Muscle layer of colon (tissue), 2 donors: ENCODE measurements around the gene PNPO.

ENCODE experiments used
- H3K27ac ChIP-seq: one replicate; pipeline ENCODE4 v1.7.0; 2013; ENCODE audit warnings: low read depth, mild to moderate bottlenecking, low read length, moderate library complexity
- H3K27me3 ChIP-seq, 2 donors: one replicate each; pipeline ENCODE4 v1.7.0; 2013; ENCODE audit warnings: low read length in 2 of 2, mild to moderate bottlenecking in 2 of 2; ENCODE audit not compliant: insufficient read depth in 2 of 2, control insufficient read depth in 1 of 2
- H3K36me3 ChIP-seq: one replicate; pipeline ENCODE4 v1.7.0; 2013; ENCODE audit warnings: mild to moderate bottlenecking, low read length; ENCODE audit not compliant: insufficient read depth
- H3K4me1 ChIP-seq: one replicate; pipeline ENCODE4 v1.7.0; 2013; ENCODE audit warnings: mild to moderate bottlenecking, low read length; ENCODE audit not compliant: insufficient read depth
- H3K4me3 ChIP-seq, 2 donors: one replicate each; pipeline ENCODE4 v1.7.0; 2013; ENCODE audit warnings: low read length in 2 of 2, low read depth in 1 of 2, mild to moderate bottlenecking in 1 of 2, moderate library complexity in 1 of 2
- H3K9ac ChIP-seq: one replicate; pipeline ENCODE4 v1.7.0; 2013; ENCODE audit warnings: low read length
- H3K9me3 ChIP-seq: one replicate; pipeline ENCODE4 v1.7.0; 2013; ENCODE audit warnings: mild to moderate bottlenecking, low read length
- donor health status: abdominal sarcoma.
- donor health status: Adenocarcinoma of cecum.

PNPO gene

DNA sequence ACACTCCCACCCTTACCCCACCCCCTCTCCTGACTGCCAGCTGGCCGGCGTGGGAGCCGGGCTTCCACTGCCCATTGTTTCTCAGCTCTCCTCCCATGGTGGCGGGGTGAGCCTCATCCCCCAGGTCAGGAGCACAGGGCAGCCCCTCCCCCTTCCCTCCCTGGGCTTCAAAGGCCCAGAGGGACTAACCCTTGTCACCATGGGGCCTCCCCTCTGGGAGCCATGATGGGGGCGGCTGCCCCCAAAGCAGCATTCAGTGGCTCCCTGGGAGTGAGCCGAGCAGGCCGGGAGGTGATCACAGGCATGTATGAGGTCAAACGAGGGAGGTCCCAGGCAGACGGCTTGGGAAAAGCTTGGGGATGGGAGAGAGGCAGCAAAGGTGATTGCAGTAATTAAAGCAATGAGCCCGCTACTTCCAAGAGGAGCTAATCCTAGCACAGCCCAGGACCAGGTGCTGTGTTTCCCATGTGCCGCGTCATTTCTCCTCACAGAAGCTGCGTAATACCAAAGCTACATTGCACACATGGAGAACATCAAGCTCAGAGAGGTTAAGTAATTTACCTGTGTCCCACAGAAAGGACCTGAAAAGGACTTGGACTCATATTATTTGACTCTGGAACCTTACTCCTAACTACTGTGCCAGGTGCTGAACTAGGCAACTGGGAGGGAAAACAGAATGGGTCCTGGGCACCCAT, 54.0 kb downstream of the PNPO start:
- H3K9me3 ChIP-seq: no peaks in the 10 kb centered on the region
- no peaks in the 10 kb centered on the region for H3K27me3 ChIP-seq
- H3K4me1 ChIP-seq: no peaks in the 10 kb centered on the region
- no peaks in the 10 kb centered on the region for H3K36me3 ChIP-seq
- H3K9ac ChIP-seq: no peak overlapping the region
- H3K27ac ChIP-seq: no peak overlapping the region
- H3K4me3 ChIP-seq: no peak overlapping the region

DNA sequence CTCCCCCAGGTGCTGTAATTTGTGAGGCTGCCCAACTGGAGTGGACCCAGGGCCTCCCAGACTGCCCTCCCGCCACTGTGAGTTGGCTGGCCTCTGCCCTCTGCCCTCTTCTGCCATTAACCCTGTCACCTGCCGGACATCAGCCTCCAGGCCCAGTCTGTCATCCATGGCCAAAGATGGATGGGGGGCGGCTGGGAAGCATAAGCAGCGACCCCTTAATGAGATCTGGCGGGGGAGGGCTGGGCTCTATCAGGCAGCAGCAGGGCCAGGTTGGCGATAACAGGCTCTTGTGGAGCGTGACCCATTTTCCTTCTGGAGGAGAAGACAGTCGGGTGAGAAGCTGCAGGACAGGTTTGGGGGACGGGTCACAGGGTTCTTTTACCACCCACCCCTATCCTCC, 54.8 kb downstream of the PNPO start:
- Histone ChIP-seq H3K36me3 (no peaks in the 10 kb centered on the region), H3K4me1 (no peaks in the 10 kb centered on the region), H3K9ac (no peak overlapping the region), H3K4me3 (no peak overlapping the region), H3K9me3 (no peaks in the 10 kb centered on the region), H3K27me3 (no peaks in the 10 kb centered on the region), H3K27ac (no peak overlapping the region)

DNA sequence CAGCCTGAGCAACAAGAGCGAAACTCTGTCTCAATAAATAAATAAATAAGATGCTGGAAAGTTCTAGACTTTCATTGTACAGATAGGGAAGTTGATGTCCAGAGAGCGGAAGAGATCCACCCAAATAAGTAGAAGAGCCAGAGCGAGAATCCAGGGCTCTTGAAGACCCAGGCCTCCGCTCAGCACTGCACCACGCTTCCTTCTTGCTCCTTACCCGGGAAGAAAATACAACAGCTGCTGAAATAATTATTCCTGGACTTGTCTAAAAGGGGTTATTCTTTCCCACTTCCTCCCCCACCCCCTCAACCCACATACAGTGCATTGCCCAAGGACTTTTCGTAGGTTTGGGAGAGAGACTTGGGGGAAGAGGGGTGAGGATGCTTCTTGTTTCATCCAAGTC, 56.2 kb downstream of the PNPO start:
- Histone ChIP-seq H3K9ac (no peak overlapping the region), H3K27ac (no peak overlapping the region), H3K4me3 (no peak overlapping the region), H3K27me3 (no peaks in the 10 kb centered on the region), H3K9me3 (no peaks in the 10 kb centered on the region), H3K36me3 (no peaks in the 10 kb centered on the region), H3K4me1 (peaks cover 4% of the 10 kb centered on the region)

GRCh38 chr17:47998044-47998443, 56.7 kb downstream of the PNPO start:
- Histone ChIP-seq H3K4me3 (no peak overlapping the region), H3K27me3 (no peaks in the 10 kb centered on the region), H3K4me1 (peaks cover 9% of the 10 kb centered on the region), H3K9ac (no peak overlapping the region), H3K36me3 (no peaks in the 10 kb centered on the region), H3K9me3 (no peaks in the 10 kb centered on the region), H3K27ac (no peak overlapping the region)
